Spleen (tissue), 11 donors: Measurements from ENCODE around the gene NAMPT. TPM values are rescaled to one million over a fixed set of nuclear protein-coding genes. Genes with fewer than 3 reads are reported as not detected.
A peak's percentile ranks its signal among the peaks of the same experiment; 100 is the strongest.

ENCODE experiments used
- DNase-seq: peaks from one replicate; pipeline ENCODE4 v3.0.0-alpha.2; 2020
- H3K27ac ChIP-seq, 8 donors: fragments of 200-600 bp; sonication (generic) in 7 of 8; 1 replicate in 4 of 8; 2 replicates in 4 of 8; pipeline versions ENCODE4 v1.5.0 to v1.8.0; 2016 to 2021; ENCODE audit warnings: inconsistent platforms in 4 of 8, mild to moderate bottlenecking in 4 of 8, moderate library complexity in 1 of 8
- H3K27me3 ChIP-seq, 7 donors: fragments of 200-600 bp; sonication (generic) in 6 of 7; replicated peaks in 1 of 7; 1 replicate in 4 of 7; 2 replicates in 3 of 7; pipeline versions ENCODE4 v1.5.0 to v1.8.0; 2016 to 2021; ENCODE audit warnings: inconsistent platforms in 3 of 7, mild to moderate bottlenecking in 1 of 7
- H3K36me3 ChIP-seq, 6 donors: fragments of 200-600 bp; sonication (generic) in 5 of 6; 1 replicate in 4 of 6; 2 replicates in 2 of 6; pipeline versions ENCODE4 v1.5.0 to v1.8.0; 2016 to 2021; ENCODE audit warnings: inconsistent platforms in 2 of 6
- H3K4me1 ChIP-seq, 6 donors: fragments of 200-600 bp; sonication (generic) in 5 of 6; 1 replicate in 3 of 6; 2 replicates in 3 of 6; pipeline versions ENCODE4 v1.5.0 to v1.8.0; 2016 to 2021; ENCODE audit warnings: inconsistent platforms in 3 of 6
- H3K4me3 ChIP-seq, 8 donors: fragments of 200-600 bp; sonication (generic) in 7 of 8; 1 replicate in 4 of 8; 2 replicates in 4 of 8; pipeline versions ENCODE4 v1.5.0 to v1.8.0; 2016 to 2021; ENCODE audit warnings: inconsistent platforms in 4 of 8, mild to moderate bottlenecking in 4 of 8, moderate library complexity in 2 of 8
- H3K9me3 ChIP-seq, 8 donors: fragments of 200-600 bp; sonication (generic) in 7 of 8; 1 replicate in 4 of 8; 2 replicates in 4 of 8; pipeline versions ENCODE4 v1.5.0 to v1.8.0; 2016 to 2021; ENCODE audit warnings: inconsistent platforms in 4 of 8
- CTCF ChIP-seq, 11 experiments: fragments of 200-600 bp in 7 of 11; fragments of 450-650 bp in 4 of 11; sonication (generic) in 4 of 11; IDR thresholded peaks in 8 of 11; conservative IDR thresholded peaks in 3 of 11; 1 replicate in 7 of 11; 2 replicates in 4 of 11; pipeline versions ENCODE4 v1.4.0 to v1.8.0; 2016 to 2021; ENCODE audit warnings: antibody characterized with exemption in 11 of 11, inconsistent platforms in 4 of 11, mild to moderate bottlenecking in 1 of 11
- POLR2A ChIP-seq, 3 donors: fragments of 450-650 bp; IDR thresholded peaks; one replicate each; pipeline ENCODE4 v1.5.1; 2017; ENCODE audit warnings: antibody characterized with exemption in 3 of 3, mild to moderate bottlenecking in 1 of 3
- POLR2AphosphoS5 ChIP-seq, 3 donors: sonication (generic); formaldehyde crosslinking; IDR thresholded peaks; one replicate each; pipeline ENCODE4 v1.5.1; 2017; ENCODE audit warnings: antibody characterized with exemption in 3 of 3
- WGBS, 5 donors: extraction: QIAGEN DNeasy Blood & Tissue Kit in 3 of 5; methylation state at CpG; one replicate each; pipeline versions ENCODE4 v1.1.5 to v1.1.7; 2013 to 2018; 5-methylcytosine and 5-hydroxymethylcytosine counted together
- intact Hi-C: fragments of 100-400 bp; cut with DNase I; formaldehyde crosslinking; loops from one replicate; pipeline ENCODE4 v1.15.0; 2023; ENCODE audit warnings: low total_unique reads
- polyA plus RNA-seq, 3 donors: library from polyadenylated mRNA; stranded (reverse); fragments of 200-250 nt; gene quantifications; one replicate each; pipeline ENCODE4 v1.2.1, GENCODE V29; 2013
- total RNA-seq, 7 donors: library from RNA; depleted of rRNA in 3 of 7; stranded (reverse); fragments of >200 nt in 3 of 7; fragmentation: NEBNext Ultra II Directional in 4 of 7; extraction: Animal tissue kit (Norgen Biotek cat#: 25700) in 4 of 7; gene quantifications; one replicate each; pipeline versions ENCODE4 v1.1.0 to v1.2.1, GENCODE V29; 2016 to 2021
- donor health status: healthy with polysubstance abuse.
- donor health status: DM: no; HTN: no; CAD: no; lungs with moderate emphysema.
- donor health status: DM: no; HTN: no; CAD: no.
- donor health status: Bipolar disorder and iron deficiency.
- donor health status: healthy.
- donor health status: DM: no; HTN: no; CAD: no.
- donor health status: DM: yes; HTN: yes; CAD: no.

NAMPT gene
- total and polyA plus RNA-seq, 10 donors: 24.7 to 1,259 (median 314) TPM

GRCh38 chr7:106281585-106282318 lies 3.0 kb downstream of the NAMPT start:
- Histone ChIP-seq H3K4me3 (peak overlapping the region in 5 of 8 donors; percentile 58 to 81 (median 65)), H3K27me3 (no peaks in the 10 kb centered on the region), H3K9me3 (no peaks in the 10 kb centered on the region), H3K4me1 (peaks cover 9 to 79% (median 48%) of the 10 kb centered on the region in 6 donors), H3K27ac (peak overlapping the region in 7 of 8 donors; percentile 93 to 98 (median 97)), H3K36me3 (peaks cover 0 to 31% (median 1%) of the 10 kb centered on the region in 6 donors)
- intact Hi-C loops: no loop called here
- TF ChIP-seq CTCF (IDR thresholded peaks at IDR 0.05 in 8 of 11, conservative IDR thresholded peaks at IDR 0.05 in 3 of 11) (no peak), POLR2AphosphoS5 (IDR thresholded peaks at IDR 0.05) (peak in 1 of 3 donors; percentile 81)
- DNase-seq: no peak
- 77 to 92% (median 85%) methylated on average over 5 of the region's 5 CpGs for WGBS, 5 donors

GRCh38 chr7:106281127-106281526 lies 3.7 kb downstream of the NAMPT start:
- TF ChIP-seq POLR2AphosphoS5 (IDR thresholded peaks at IDR 0.05): peak in 1 of 3 donors; percentile 44
- no peak for TF ChIP-seq CTCF (IDR thresholded peaks at IDR 0.05 in 8 of 11, conservative IDR thresholded peaks at IDR 0.05 in 3 of 11)
- TF ChIP-seq POLR2A (IDR thresholded peaks at IDR 0.05): no peak

GRCh38 chr7:106279425-106280197 lies 5.2 kb downstream of the NAMPT start:
- H3K4me3 ChIP-seq: peak overlapping the region in 3 of 8 donors; percentile 21 to 81 (median 65)
- H3K27me3 ChIP-seq: no peaks in the 10 kb centered on the region
- peaks cover 0 to 53% (median 18%) of the 10 kb centered on the region in 6 donors for H3K36me3 ChIP-seq
- H3K4me1 ChIP-seq: peaks cover 9 to 75% (median 39%) of the 10 kb centered on the region in 6 donors
- peak overlapping the region in 5 of 8 donors; percentile 93 to 98 (median 97) for H3K27ac ChIP-seq
- TF ChIP-seq CTCF (IDR thresholded peaks at IDR 0.05 in 8 of 11, conservative IDR thresholded peaks at IDR 0.05 in 3 of 11) (no peak), POLR2AphosphoS5 (IDR thresholded peaks at IDR 0.05) (peak in 1 of 3 donors; percentile 88), POLR2A (IDR thresholded peaks at IDR 0.05) (peak in 1 of 3 donors; percentile 25)
- DNase-seq: no peak
- intact Hi-C loops: no loop called here
- H3K9me3 ChIP-seq: no peaks in the 10 kb centered on the region
- 62 to 90% (median 75%) methylated on average over 2 of the region's 2 CpGs for WGBS, 5 donors

More at GRCh38 chr7:106281127-106281526, 3.7 kb downstream of the NAMPT start:
- Histone ChIP-seq H3K27me3 (no peaks in the 10 kb centered on the region), H3K4me1 (peaks cover 9 to 81% (median 46%) of the 10 kb centered on the region in 6 donors), H3K36me3 (peaks cover 0 to 37% (median 6%) of the 10 kb centered on the region in 6 donors), H3K27ac (peak overlapping the region in 7 of 8 donors; percentile 93 to 98 (median 97)), H3K9me3 (no peaks in the 10 kb centered on the region), H3K4me3 (peak overlapping the region in 4 of 8 donors; percentile 58 to 81 (median 67))
- intact Hi-C loops: no loop called here
- no peak for DNase-seq
